ENCODE data around the gene ZNF385C.

The ZNF385C gene

GRCh38 chr17:42060231-42060630 lies 38.0 kb downstream of the ZNF385C start:
- TF ChIP-seq, protein P1, sequence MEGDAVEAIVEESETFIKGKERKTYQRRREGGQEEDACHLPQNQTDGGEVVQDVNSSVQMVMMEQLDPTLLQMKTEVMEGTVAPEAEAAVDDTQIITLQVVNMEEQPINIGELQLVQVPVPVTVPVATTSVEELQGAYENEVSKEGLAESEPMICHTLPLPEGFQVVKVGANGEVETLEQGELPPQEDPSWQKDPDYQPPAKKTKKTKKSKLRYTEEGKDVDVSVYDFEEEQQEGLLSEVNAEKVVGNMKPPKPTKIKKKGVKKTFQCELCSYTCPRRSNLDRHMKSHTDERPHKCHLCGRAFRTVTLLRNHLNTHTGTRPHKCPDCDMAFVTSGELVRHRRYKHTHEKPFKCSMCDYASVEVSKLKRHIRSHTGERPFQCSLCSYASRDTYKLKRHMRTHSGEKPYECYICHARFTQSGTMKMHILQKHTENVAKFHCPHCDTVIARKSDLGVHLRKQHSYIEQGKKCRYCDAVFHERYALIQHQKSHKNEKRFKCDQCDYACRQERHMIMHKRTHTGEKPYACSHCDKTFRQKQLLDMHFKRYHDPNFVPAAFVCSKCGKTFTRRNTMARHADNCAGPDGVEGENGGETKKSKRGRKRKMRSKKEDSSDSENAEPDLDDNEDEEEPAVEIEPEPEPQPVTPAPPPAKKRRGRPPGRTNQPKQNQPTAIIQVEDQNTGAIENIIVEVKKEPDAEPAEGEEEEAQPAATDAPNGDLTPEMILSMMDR (IDR thresholded peaks at IDR 0.05; ENCODE audit: low read length), result no peak
- Histone ChIP-seq H3K27ac (ENCODE audit: low read length) (no peak overlapping the region), H3K9ac (ENCODE audit: low read length) (no peak overlapping the region), H3K9me2 (replicated peaks; ENCODE audit: insufficient read depth, low read length) (no peaks in the 10 kb centered on the region), H4K20me1 (ENCODE audit: insufficient read depth, low read length) (no peaks in the 10 kb centered on the region), H3K36me3 (replicated peaks; ENCODE audit: insufficient read depth, low read length) (no peaks in the 10 kb centered on the region), H3K4me3 (ENCODE audit: low read length) (no peak overlapping the region), H3K9me3 (replicated peaks; ENCODE audit: insufficient read depth, low read length) (no peaks in the 10 kb centered on the region), H3K79me2 (ENCODE audit: low read length) (no peaks in the 10 kb centered on the region), H3K27me3 (replicated peaks; ENCODE audit: insufficient read depth, low read length) (no peaks in the 10 kb centered on the region; the same call in 1 of the 2 replicates), H3K4me1 (ENCODE audit: low read length) (peaks cover 15% of the 10 kb centered on the region), H2AFZ (ENCODE audit: low read length) (no peak overlapping the region), H3F3A (ENCODE audit: insufficient read depth, low read length) (peaks cover 9% of the 10 kb centered on the region), H3K4me2 (ENCODE audit: low read depth, low read length) (no peak overlapping the region)
- DNase-seq, result no peak

- Histone ChIP-seq H3K4me2 (ENCODE audit: low read depth, low read length) (no peak overlapping the region), H2AFZ (ENCODE audit: low read length) (no peak overlapping the region), H3K4me3 (ENCODE audit: low read length) (no peak overlapping the region), H3K9me3 (replicated peaks; ENCODE audit: insufficient read depth, low read length) (no peaks in the 10 kb centered on the region), H4K20me1 (ENCODE audit: insufficient read depth, low read length) (no peaks in the 10 kb centered on the region), H3K36me3 (replicated peaks; ENCODE audit: insufficient read depth, low read length) (no peaks in the 10 kb centered on the region), H3K9ac (ENCODE audit: low read length) (no peak overlapping the region), H3K9me2 (replicated peaks; ENCODE audit: insufficient read depth, low read length) (no peaks in the 10 kb centered on the region), H3K27me3 (replicated peaks; ENCODE audit: insufficient read depth, low read length) (no peaks in the 10 kb centered on the region; the same call in 1 of the 2 replicates), H3K27ac (ENCODE audit: low read length) (no peak overlapping the region), H3K4me1 (ENCODE audit: low read length) (peaks cover 15% of the 10 kb centered on the region), H3F3A (ENCODE audit: insufficient read depth, low read length) (peaks cover 9% of the 10 kb centered on the region), H3K79me2 (ENCODE audit: low read length) (no peaks in the 10 kb centered on the region)
- TF ChIP-seq EZH2phosphoT487 (IDR thresholded peaks at IDR 0.05; ENCODE audit: low read length) (no peak), EZH2 (optimal IDR thresholded peaks at IDR 0.05; ENCODE audit: low read depth, low read length) (no peak)
- TF ChIP-seq, protein P1 (IDR thresholded peaks at IDR 0.05; ENCODE audit: low read length), result no peak
- DNase-seq, result no peak
These were observed 38.5 kb downstream of the ZNF385C start for GRCh38 chr17:42059815-42060214.

- H3K9ac ChIP-seq (ENCODE audit: low read length), result no peak overlapping the region
- H3K4me2 ChIP-seq (ENCODE audit: low read depth, low read length), result no peak overlapping the region
- H3K27ac ChIP-seq (ENCODE audit: low read length), result no peak overlapping the region
- no peaks in the 10 kb centered on the region for H3K36me3 ChIP-seq (replicated peaks; ENCODE audit: insufficient read depth, low read length)
- H4K20me1 ChIP-seq (ENCODE audit: insufficient read depth, low read length), result no peaks in the 10 kb centered on the region
- no peak overlapping the region for H2AFZ ChIP-seq (ENCODE audit: low read length)
- no peaks in the 10 kb centered on the region for H3K9me2 ChIP-seq (replicated peaks; ENCODE audit: insufficient read depth, low read length)
- H3F3A ChIP-seq (ENCODE audit: insufficient read depth, low read length), result no peaks in the 10 kb centered on the region
- H3K4me3 ChIP-seq (ENCODE audit: low read length), result no peak overlapping the region
- H3K27me3 ChIP-seq (replicated peaks; ENCODE audit: insufficient read depth, low read length), result peaks cover 13% of the 10 kb centered on the region
- no peak for DNase-seq
- no peak for TF ChIP-seq EZH2phosphoT487 (IDR thresholded peaks at IDR 0.05; ENCODE audit: low read length)
- TF ChIP-seq EZH2 (optimal IDR thresholded peaks at IDR 0.05; ENCODE audit: low read depth, low read length), result no peak
- TF ChIP-seq, protein P1 (IDR thresholded peaks at IDR 0.05; ENCODE audit: low read length), result no peak
- peaks cover 2% of the 10 kb centered on the region for H3K4me1 ChIP-seq (ENCODE audit: low read length)
- no peaks in the 10 kb centered on the region for H3K9me3 ChIP-seq (replicated peaks; ENCODE audit: insufficient read depth, low read length)
- no peaks in the 10 kb centered on the region for H3K79me2 ChIP-seq (ENCODE audit: low read length)
These were observed 40.2 kb downstream of the ZNF385C start for GRCh38 chr17:42058063-42058462.

All from MM.1S (cell line).